HG03469 (cell line): ENCODE results near the gene NARS2.
A peak's percentile ranks its signal among the peaks of the same experiment; 100 is the strongest.
"Not testable (repeated sequence)": the region's sequence is repeated elsewhere in the genome, so short reads cannot be mapped to it uniquely, and the experiment has no call there.

Experiments
- ATAC-seq: cut with Tn5 transposase; IDR thresholded peaks from one replicate; pipeline ENCODE4 v1.9.1; 2021; ENCODE audit warnings: mild to moderate bottlenecking, moderate library complexity, moderate number of reproducible peaks; ENCODE audit not compliant: unreplicated experiment

Gene NARS2

DNA sequence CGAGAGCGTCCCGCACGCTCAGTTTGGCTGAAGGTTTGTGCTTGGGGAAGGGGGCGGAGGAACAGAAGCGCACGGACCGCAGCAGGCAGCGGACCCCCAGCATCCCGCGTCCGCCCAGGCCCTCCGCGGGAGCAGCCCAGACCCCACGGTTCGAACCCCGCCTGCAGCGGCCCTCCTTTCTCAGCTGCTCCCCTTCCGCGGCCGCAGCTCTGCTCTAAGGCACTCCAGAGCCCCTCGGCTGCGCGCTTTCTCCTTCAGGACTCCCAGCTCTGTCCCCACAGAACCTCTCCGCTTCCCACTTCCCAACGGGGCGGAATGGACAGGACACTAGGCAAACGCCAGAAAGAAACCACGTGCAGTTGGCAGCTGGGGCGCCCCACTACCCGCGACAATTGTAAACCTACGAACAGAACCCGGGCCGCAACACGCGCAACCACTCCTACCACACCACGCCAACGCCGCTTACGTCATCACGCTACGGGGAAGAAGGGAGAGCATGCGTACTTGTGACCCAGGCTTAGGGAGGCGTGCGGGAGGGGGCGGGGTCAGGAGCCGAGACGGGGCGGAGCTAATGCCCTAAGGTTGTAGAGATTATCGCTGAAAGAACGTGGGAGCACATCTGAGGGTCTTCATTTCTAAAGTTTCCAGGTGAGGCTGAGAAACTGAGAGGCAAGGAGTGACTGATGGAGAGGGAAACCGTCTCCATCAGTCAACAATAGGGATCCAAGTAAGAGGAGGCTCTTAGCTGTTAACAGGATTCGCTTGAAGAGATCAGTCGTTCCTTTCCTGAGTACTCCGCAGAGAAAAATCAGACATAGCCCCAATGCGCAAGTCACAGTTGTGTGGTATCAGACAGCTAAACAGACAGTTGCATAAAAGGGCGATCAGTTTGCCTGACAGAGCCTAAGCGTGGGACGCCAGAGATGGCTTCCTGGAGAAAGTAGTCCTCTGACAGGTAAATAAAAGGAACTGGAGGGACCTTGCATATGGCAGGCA, at the start of gene NARS2:
NARS2 (minus strand) TSS at position 479 of the 996 bp plus-strand sequence; CDS start at position 103, 376 bp downstream.
- ATAC-seq = peak; percentile 65

DNA sequence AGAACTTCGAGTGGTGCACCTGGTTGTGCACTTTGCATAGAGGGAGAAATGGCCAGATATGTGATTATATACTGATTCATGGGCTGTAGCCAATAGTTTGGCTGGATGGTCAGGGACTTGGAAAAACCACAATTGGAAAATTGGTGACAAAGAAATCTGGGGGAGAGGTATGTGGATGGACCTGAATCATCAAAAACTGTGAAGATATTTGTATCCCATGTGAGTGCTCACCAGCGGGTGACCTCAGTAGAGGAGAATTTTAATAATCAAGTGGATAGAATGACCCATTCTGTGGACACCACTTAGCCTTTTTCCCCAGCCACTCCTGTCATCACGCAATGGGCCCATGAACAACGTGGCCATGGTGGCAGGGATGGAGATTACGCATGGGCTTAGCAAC, 48.0 kb upstream of the NARS2 start:
- ATAC-seq = no peak

GRCh38 chr11:78620159-78620558, 45.5 kb upstream of the NARS2 start:
- ATAC-seq = no peak

GRCh38 chr11:78615724-78616123, 41.1 kb upstream of the NARS2 start:
- no peak for ATAC-seq

DNA sequence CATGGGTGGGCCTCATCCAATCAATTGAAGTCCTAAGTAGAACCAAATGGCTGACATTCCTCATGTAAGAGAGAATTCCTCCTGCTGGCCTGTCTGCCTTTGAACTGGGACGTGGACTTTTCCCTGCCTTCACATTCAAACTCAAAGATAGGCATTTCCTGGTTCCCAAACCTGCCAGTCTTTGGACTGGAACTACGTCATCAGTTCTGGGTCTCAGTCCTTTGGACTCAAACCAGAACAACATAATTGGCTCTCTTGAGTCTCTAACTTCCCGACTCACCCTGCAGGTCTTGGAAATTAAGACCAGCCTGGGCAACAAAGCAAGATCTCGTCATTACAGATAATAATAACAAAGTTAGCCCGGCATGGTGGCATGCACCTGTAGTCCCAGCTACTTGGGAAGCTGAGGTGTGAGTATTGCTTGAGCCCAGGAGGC, 38.7 kb upstream of the NARS2 start:
- no peak for ATAC-seq

- no peak for ATAC-seq
Measured at GRCh38 chr11:78612721-78613377, 38.2 kb upstream of the NARS2 start.

GRCh38 chr11:78609321-78609720, 34.7 kb upstream of the NARS2 start:
- ATAC-seq = not testable (repeated sequence)

GRCh38 chr11:78607696-78608095, 33.0 kb upstream of the NARS2 start:
- no peak for ATAC-seq

- ATAC-seq = no peak
Measured at GRCh38 chr11:78606667-78607066, 32.0 kb upstream of the NARS2 start.

GRCh38 chr11:78605296-78605695, 30.6 kb upstream of the NARS2 start:
- ATAC-seq = no peak

GRCh38 chr11:78603792-78604191, 29.1 kb upstream of the NARS2 start:
- ATAC-seq = no peak

DNA sequence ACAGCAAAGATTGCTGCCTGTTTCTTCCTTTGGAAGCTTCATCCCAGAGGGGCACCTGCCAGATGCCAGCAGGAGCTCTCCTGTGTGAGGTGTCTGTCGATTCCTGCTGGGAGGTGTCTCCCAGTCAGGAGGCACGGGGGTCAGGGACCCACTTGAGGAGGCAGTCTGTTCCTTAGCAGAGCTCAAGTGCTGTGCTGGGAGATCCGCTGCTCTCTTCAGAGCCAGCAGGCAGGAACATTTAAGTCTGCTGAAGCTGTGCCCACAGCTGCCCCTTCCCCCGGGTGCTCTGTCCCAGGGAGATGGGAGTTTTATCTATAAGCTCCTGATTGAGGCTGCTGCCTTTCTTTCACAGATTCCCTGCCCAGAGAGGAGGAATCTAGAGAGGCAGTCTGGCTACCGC, 28.1 kb upstream of the NARS2 start:
- not testable (repeated sequence) for ATAC-seq

GRCh38 chr11:78601066-78601465, 26.4 kb upstream of the NARS2 start:
- ATAC-seq = not testable (repeated sequence)

DNA sequence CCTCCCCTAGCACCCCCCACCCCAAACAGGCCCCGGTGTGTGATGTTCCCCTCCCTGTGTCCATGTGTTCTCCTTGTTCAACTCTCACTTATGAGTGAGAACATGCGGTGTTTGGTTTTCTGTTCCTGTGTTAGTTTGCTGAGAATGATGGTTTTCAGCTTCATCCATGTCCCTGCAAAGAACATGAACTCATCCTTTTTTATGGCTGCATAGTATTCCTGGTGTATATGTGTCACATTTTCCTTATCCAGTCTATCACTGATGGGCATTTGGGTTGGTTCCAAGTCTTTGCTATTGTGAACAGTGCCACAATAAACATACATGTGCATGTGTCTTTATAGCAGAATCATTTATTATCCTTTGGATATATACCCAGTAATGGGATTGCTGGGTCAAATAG, 22.9 kb upstream of the NARS2 start:
- ATAC-seq = not testable (repeated sequence)

DNA sequence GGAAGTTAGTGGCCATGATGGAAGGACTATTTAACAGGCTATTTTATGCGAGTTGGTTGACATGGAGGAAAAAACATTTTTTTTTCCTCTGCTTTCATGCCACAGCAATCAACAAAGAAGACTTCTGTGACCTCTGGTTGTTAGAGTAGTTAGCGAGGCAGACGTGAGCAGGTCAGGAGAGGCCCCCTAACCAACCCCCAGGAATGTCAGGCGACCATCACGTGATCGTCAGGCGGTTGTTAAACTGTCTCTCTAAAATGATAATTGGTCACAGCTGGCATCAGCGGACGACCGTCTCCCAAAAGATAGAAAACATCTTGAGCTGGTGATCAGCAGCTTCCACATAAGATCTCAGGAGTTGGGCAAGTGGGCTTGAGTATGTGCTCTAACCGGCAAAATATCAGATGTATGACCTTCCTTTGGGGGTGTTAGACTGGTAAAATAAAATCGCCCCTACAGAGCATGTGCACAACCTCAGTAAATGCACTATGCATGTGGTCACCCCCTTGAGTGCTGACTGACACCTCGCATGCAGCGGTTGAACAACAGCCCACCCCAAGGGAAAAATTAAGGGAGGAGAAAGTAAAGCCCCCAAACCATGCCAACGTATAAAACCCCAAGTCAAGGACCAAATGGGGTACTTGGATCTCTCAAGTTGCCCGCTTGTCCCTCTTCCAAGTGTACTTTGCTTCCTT, 20.9 kb upstream of the NARS2 start:
- ATAC-seq = no peak

GRCh38 chr11:78594814-78595213, 20.1 kb upstream of the NARS2 start:
- ATAC-seq = no peak

DNA sequence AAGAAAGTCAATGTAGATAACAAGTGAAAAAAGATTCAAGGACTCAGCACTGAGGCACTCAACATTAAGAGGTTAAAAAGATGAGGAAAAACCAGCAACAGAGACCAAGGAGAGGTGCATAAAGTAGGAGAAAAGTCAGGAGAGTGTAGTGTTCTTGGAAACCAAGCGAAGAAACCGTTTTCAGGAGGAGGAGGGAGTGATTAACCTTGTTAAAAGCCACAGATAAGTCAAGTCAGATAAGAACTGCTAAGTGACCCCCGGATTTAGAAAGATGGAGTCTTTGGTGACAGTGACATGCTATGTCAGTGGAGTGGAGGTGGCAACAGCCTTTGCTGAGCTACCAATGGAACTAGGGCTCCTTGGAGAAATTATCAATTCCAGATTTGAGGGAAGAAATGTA, 13.9 kb upstream of the NARS2 start:
- no peak for ATAC-seq

DNA sequence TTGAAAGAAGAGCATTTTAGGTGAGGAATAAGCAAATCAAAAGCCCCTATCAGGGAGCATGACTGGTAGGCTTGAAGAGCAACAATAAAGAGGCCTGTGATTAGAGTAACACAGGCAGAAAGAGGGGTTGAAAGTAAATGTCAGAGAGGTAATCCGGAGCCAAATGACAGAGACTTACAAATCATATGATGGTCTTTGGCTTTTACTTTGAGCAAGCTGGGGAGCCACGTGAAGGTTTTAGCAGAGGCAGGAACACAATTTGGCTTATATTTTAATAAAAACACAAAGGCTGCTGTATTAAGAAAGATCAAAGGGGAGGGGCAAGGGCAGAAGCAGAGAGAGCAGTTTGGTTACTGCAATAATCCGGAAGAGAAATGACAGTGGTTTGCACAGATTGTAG, 12.8 kb upstream of the NARS2 start:
- ATAC-seq = no peak

DNA sequence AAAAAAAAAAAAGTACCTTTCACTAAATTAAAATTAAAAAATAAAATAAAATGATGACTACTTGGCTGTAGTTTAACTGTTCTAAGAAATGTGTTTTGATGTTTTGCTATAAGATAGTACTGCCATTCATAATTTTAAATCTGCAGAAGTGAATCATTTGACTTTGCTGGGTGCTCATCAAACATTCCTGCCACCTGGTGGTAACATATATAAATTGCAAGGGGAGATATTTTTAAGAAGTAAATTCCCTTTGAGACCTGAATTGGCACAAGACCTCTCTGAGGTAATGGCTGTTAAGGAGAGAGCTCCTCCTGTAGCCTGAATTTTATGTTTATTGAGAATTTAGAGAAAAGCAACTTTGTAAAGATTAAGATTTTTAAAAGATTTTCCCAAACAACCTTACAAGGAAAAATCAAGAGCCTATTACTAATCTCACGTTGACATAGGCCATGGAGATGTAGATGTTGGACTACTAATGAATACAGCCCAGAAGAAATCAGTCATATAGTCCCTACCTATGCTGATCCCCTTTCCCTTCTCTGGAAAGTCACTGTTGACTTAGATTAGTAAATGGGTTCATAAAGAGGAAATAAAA, 11.9 kb upstream of the NARS2 start:
- ATAC-seq = no peak

DNA sequence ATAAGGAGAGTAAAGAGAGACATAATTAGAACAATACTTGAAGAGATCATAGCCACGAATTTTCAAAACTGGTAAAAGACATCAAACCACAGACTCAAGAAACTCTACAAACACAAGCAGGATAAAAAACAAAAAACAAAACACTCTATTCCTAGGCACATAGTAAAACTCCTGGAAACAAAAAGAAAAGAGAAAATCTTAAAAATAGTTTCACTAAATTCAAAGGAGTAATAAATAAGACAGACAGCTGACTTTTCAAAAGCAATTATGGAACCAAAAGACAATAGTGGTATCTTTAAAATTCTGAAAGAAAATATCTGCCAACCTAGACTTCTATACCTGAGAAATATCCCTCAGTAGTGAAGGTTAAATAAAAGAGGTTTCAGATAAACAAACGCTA, 9.2 kb upstream of the NARS2 start:
- ATAC-seq = no peak

DNA sequence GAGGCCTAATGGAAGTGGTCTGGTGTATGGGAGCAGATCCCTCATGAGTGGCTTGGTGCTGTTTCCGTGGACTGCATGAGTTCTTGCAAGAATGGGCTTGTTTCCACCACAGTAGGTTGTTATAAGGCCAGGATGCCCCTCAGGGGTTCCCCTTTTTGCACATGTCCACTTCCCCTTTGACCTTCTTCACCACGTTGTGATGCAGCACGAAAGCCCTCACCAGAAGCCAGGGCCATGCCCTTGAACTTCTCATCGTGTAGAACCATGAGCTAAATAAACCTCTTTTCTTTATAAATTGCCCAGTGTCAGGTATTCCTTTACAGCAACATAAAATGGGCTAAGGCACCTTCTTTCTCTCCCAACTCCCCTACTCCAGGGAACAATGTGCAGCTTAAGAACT, 2.8 kb upstream of the NARS2 start:
- ATAC-seq = no peak
